H1 (cell line): ENCODE measurements around the gene RBM24. TPM values are rescaled to one million over a fixed set of nuclear protein-coding genes. Genes with fewer than 3 reads are reported as not detected.

Source experiments
- CTCF ChIA-PET: fragments of 300-600 bp; sonication (Branson Sonifier 250); formaldehyde crosslinking; loops from one replicate; lab custom pipeline; 2021; ENCODE audit not compliant: partially characterized antibody; lab: Charles Lee
- POLR2A ChIA-PET: fragments of 300-600 bp; sonication (Branson Sonifier 250); formaldehyde crosslinking; loops from one replicate; lab custom pipeline; 2021; ENCODE audit warnings: inconsistent platforms; ENCODE audit not compliant: partially characterized antibody; lab: Charles Lee
- DNase-seq, 2 experiments: peaks; one replicate each; pipeline versions ENCODE4 v3.0.0 to v3.0.0-alpha.2; 2010 to 2022; ENCODE audit warnings: low spot score in 2 of 2, low read depth in 1 of 2, mixed read lengths in 1 of 2
- FAIRE-seq: peaks from 2 replicates; lab custom pipeline; 2011; peaks lifted over from hg19 to GRCh38; lab: Jason Lieb, UNC
- H2AFZ ChIP-seq: 2 replicates; pipeline ENCODE4 v1.8.1; 2012; ENCODE audit warnings: low read length, inconsistent platforms
- H2AK5ac ChIP-seq: 2 replicates; pipeline ENCODE4 v1.6.1; 2013; ENCODE audit warnings: low read depth, low read length
- H2BK120ac ChIP-seq: replicated peaks from 2 replicates; pipeline ENCODE3; 2013; ENCODE audit warnings: low read depth, low read length, inconsistent platforms
- H2BK12ac ChIP-seq: 2 replicates; pipeline ENCODE4 v1.6.1; 2013; ENCODE audit warnings: low read depth, low read length
- H2BK15ac ChIP-seq: 2 replicates; pipeline ENCODE4 v1.6.1; 2013; ENCODE audit warnings: low read length
- H2BK20ac ChIP-seq: 2 replicates; pipeline ENCODE4 v1.6.1; 2013; ENCODE audit warnings: low read length
- H2BK5ac ChIP-seq: 2 replicates; pipeline ENCODE4 v1.6.1; 2013; ENCODE audit warnings: low read depth, low read length
- H3K14ac ChIP-seq: 2 replicates; pipeline ENCODE4 v1.6.1; 2013; ENCODE audit warnings: inconsistent platforms; ENCODE audit not compliant: insufficient read length
- H3K18ac ChIP-seq: 2 replicates; pipeline ENCODE4 v1.6.1; 2013; ENCODE audit warnings: low read length; ENCODE audit errors: extremely low read depth
- H3K23ac ChIP-seq: 2 replicates; pipeline ENCODE4 v1.6.1; 2013; ENCODE audit warnings: inconsistent platforms; ENCODE audit not compliant: insufficient read length
- H3K23me2 ChIP-seq: 2 replicates; pipeline ENCODE4 v1.6.1; 2013; ENCODE audit warnings: low read depth, low read length
- H3K27ac ChIP-seq: 2 replicates; pipeline ENCODE4 v1.6.1; 2011; ENCODE audit warnings: low read depth, low read length, inconsistent platforms
- H3K27me3 ChIP-seq, 4 experiments: replicated peaks in 1 of 4; 1 replicate in 1 of 4; 2 replicates in 3 of 4; pipeline versions ENCODE4 v1.6.1 to v1.8.1; 2011 to 2013; ENCODE audit warnings: low read length in 3 of 4, mild to moderate bottlenecking in 3 of 4, inconsistent platforms in 2 of 4, mixed read lengths in 2 of 4, moderate library complexity in 1 of 4; ENCODE audit not compliant: control insufficient read depth in 3 of 4, insufficient read depth in 3 of 4; ENCODE audit errors: extremely low read depth in 1 of 4
- H3K36me3 ChIP-seq, 4 experiments: 2 replicates each; pipeline versions ENCODE4 v1.6.1 to v1.8.1; 2011 to 2013; ENCODE audit warnings: mild to moderate bottlenecking in 4 of 4, low read length in 3 of 4, moderate library complexity in 2 of 4, control low read depth in 1 of 4, inconsistent platforms in 1 of 4; ENCODE audit not compliant: insufficient read depth in 4 of 4, control insufficient read depth in 2 of 4
- H3K4ac ChIP-seq: replicated peaks from 2 replicates; pipeline ENCODE3; 2013; ENCODE audit warnings: low read length, low read depth, mixed read lengths, inconsistent platforms; ENCODE audit not compliant: insufficient read length
- H3K4me1 ChIP-seq, 4 experiments: replicated peaks in 1 of 4; 1 replicate in 1 of 4; 2 replicates in 3 of 4; pipeline versions ENCODE4 v1.6.1 to v1.8.1; 2011 to 2013; ENCODE audit warnings: low read length in 3 of 4, inconsistent platforms in 2 of 4, mixed read lengths in 1 of 4; ENCODE audit not compliant: insufficient read depth in 4 of 4, control insufficient read depth in 3 of 4
- H3K4me2 ChIP-seq, 2 experiments: 2 replicates each; pipeline versions ENCODE4 v1.6.1 to v1.8.1; 2011 to 2013; ENCODE audit warnings: low read depth in 2 of 2, low read length in 2 of 2, control low read depth in 1 of 2, inconsistent platforms in 1 of 2, mild to moderate bottlenecking in 1 of 2; ENCODE audit not compliant: insufficient read depth in 1 of 2
- H3K4me3 ChIP-seq, 4 experiments: fragments of 200-600, 300-600 bp in 1 of 4; sonication (generic), shearing (Covaris generic), sonication (Bioruptor Twin) in 1 of 4; 2 replicates each; pipeline versions ENCODE4 v1.5.1 to v1.8.1; 2011 to 2016; ENCODE audit warnings: low read length in 4 of 4, low read depth in 3 of 4, control low read depth in 2 of 4, inconsistent platforms in 2 of 4, mild to moderate bottlenecking in 2 of 4, mixed read lengths in 1 of 4, moderate library complexity in 1 of 4; ENCODE audit not compliant: insufficient read depth in 2 of 4; ENCODE audit errors: extremely low read depth in 1 of 4
- H3K56ac ChIP-seq: replicated peaks from 2 replicates; pipeline ENCODE3; 2013; ENCODE audit warnings: low read depth, mild to moderate bottlenecking, mixed read lengths, low read length, inconsistent platforms; ENCODE audit not compliant: insufficient read length
- H3K79me1 ChIP-seq: 2 replicates; pipeline ENCODE4 v1.6.1; 2013; ENCODE audit warnings: low read depth, low read length, control low read depth
- H3K79me2 ChIP-seq, 2 experiments: 2 replicates each; pipeline versions ENCODE4 v1.6.1 to v1.8.1; 2012 to 2013; ENCODE audit warnings: low read length in 2 of 2, mild to moderate bottlenecking in 2 of 2, inconsistent platforms in 1 of 2; ENCODE audit not compliant: insufficient read depth in 2 of 2, control insufficient read depth in 1 of 2
- H3K9ac ChIP-seq, 4 experiments: replicated peaks in 1 of 4; 1 replicate in 1 of 4; 2 replicates in 3 of 4; pipeline versions ENCODE4 v1.6.1 to v1.8.1; 2011 to 2013; ENCODE audit warnings: low read depth in 3 of 4, low read length in 3 of 4, control low read depth in 2 of 4, mild to moderate bottlenecking in 2 of 4, moderate library complexity in 2 of 4, inconsistent platforms in 1 of 4; ENCODE audit errors: extremely low read depth in 1 of 4
- H3K9me3 ChIP-seq, 2 experiments: 2 replicates each; pipeline versions ENCODE4 v1.6.1 to v1.8.1; 2012 to 2013; ENCODE audit warnings: mild to moderate bottlenecking in 2 of 2, moderate library complexity in 2 of 2, control low read depth in 1 of 2, inconsistent platforms in 1 of 2, low read depth in 1 of 2, low read length in 1 of 2, mixed read lengths in 1 of 2; ENCODE audit not compliant: insufficient read depth in 2 of 2
- H4K20me1 ChIP-seq, 2 experiments: replicated peaks in 1 of 2; 2 replicates each; pipeline versions ENCODE3 to v1.8.1; 2011 to 2013; ENCODE audit warnings: inconsistent platforms in 2 of 2, low read length in 2 of 2, mild to moderate bottlenecking in 1 of 2; ENCODE audit not compliant: insufficient read depth in 2 of 2, control insufficient read depth in 1 of 2
- H4K5ac ChIP-seq: 2 replicates; pipeline ENCODE4 v1.6.1; 2013; ENCODE audit warnings: low read length, low read depth, mixed read lengths, inconsistent platforms; ENCODE audit not compliant: insufficient read length
- H4K8ac ChIP-seq: 2 replicates; pipeline ENCODE4 v1.8.0; 2013; ENCODE audit warnings: mild to moderate bottlenecking, moderate library complexity, low read length, inconsistent platforms; ENCODE audit not compliant: insufficient read depth; ENCODE audit errors: extremely low read depth
- H4K91ac ChIP-seq: replicated peaks from 2 replicates; pipeline ENCODE3; 2013; ENCODE audit warnings: low read length, mixed read lengths, inconsistent platforms; ENCODE audit not compliant: insufficient read length
- NRF1 ChIP-seq: IDR thresholded peaks from 2 replicates; pipeline ENCODE4 v1.6.1; 2011; ENCODE audit warnings: mild to moderate bottlenecking, low read depth, low read length, improper control_type of control experiment
- SIRT6 ChIP-seq: IDR thresholded peaks from one replicate; pipeline ENCODE4 v1.7.1; 2012; ENCODE audit warnings: low read length, inconsistent platforms
- WGBS, 2 experiments: shearing (Covaris generic) in 1 of 2; methylation state at CpG; one replicate each; pipeline versions ENCODE4 v1.1.6 to v1.1.7; 2013 to 2015; ENCODE audit warnings: low lambda C conversion rate in 2 of 2, mixed read lengths in 2 of 2, inconsistent platforms in 1 of 2, low coverage in 1 of 2, missing lambda C conversion rate in 1 of 2; ENCODE audit not compliant: insufficient replicate concordance in 2 of 2, insufficient coverage in 1 of 2, insufficient read length in 1 of 2; ENCODE audit errors: extremely low coverage in 1 of 2, missing lambda C conversion rate in 1 of 2; 5-methylcytosine and 5-hydroxymethylcytosine counted together
- polyA plus RNA-seq, 7 experiments: library from polyadenylated mRNA; depleted of rRNA in 3 of 7; stranded (reverse) in 5 of 7; unstranded in 2 of 7; fragments of >200 nt in 5 of 7; fragments of 200-250 nt in 2 of 7; gene quantifications; 1 replicate in 5 of 7; 2 replicates in 1 of 7; 4 replicates in 1 of 7; pipeline versions ENCODE4 v1.2.1 to v1.2.3, GENCODE V29; 2011 to 2013; ENCODE audit warnings: missing spikeins in 2 of 7, mixed read lengths in 2 of 7
- total RNA-seq: library from RNA; stranded (reverse); fragmentation: NEBNext Ultra II Directional; extraction: Animal tissue kit (Norgen Biotek cat#: 25700); gene quantifications from 2 replicates; pipeline ENCODE4 v1.2.1, GENCODE V29; 2021

The RBM24 gene
- total and polyA plus RNA-seq, 2 of the 8 experiments (the other 6 are each of a cell fraction or from before 2014, with no cell fraction given): 0.52 to 2.6 TPM

DNA sequence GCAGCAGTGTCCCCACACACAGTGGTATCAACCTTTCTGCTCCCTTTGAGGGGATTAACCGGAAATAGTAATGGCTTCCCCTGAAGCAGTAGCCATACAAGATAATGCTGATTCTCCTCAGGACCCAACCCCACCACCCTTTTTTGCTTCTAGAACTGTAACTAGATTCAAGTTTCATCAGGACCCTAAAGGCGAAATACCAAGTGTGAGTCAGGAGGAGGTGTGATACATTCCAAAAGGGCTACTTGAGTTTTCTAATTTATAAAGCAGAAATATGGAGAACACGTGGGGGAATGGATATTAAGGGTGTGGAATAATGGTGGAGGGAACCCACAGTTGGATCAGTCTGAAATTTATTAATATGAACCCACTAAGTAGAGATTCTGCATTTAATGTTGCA is 60.7 kb downstream of the RBM24 start:
- POLR2A ChIA-PET: no interaction called here
- no peak for FAIRE-seq

More for the DNA sequence above, 60.7 kb downstream of the RBM24 start:
- WGBS, 2 experiments: 96% methylated on average over 3 of the region's 3 CpGs; no CpG with 5 or more reads in 1 of the 2 experiments
- no peak overlapping the region for H2BK5ac ChIP-seq
- H3K9ac ChIP-seq: no peak overlapping the region
- H3K79me1 ChIP-seq: no peaks in the 10 kb centered on the region
- TF ChIP-seq SIRT6 (no peak), NRF1 (no peak)
- H3K14ac ChIP-seq: no peak overlapping the region
- H3K23ac ChIP-seq: no peak overlapping the region
- H2AK5ac ChIP-seq: no peak overlapping the region
- H3K18ac ChIP-seq: no peak overlapping the region
- no peak overlapping the region for H4K91ac ChIP-seq
- H3K36me3 ChIP-seq: no peaks in the 10 kb centered on the region
- no peak overlapping the region for H4K5ac ChIP-seq
- no peak overlapping the region for H3K56ac ChIP-seq
- H2BK12ac ChIP-seq: no peak overlapping the region
- H3K79me2 ChIP-seq: no peaks in the 10 kb centered on the region
- CTCF ChIA-PET: no interaction called here
- no peak overlapping the region for H2BK120ac ChIP-seq
- no peak for DNase-seq
- H2BK20ac ChIP-seq: no peak overlapping the region
- no peak overlapping the region for H2BK15ac ChIP-seq
- H3K27me3 ChIP-seq: no peaks in the 10 kb centered on the region
- H3K23me2 ChIP-seq: no peaks in the 10 kb centered on the region
- no peaks in the 10 kb centered on the region for H4K20me1 ChIP-seq
- peaks cover 0 to 2% of the 10 kb centered on the region in 2 experiments; a peak in 1 of 4 replicates for H3K9me3 ChIP-seq
- no peak overlapping the region for H2AFZ ChIP-seq
- no peak overlapping the region for H4K8ac ChIP-seq
- no peak overlapping the region for H3K4me2 ChIP-seq
- H3K4me3 ChIP-seq: no peak overlapping the region
- no peak overlapping the region for H3K4ac ChIP-seq
- H3K27ac ChIP-seq: no peak overlapping the region
- no peaks in the 10 kb centered on the region for H3K4me1 ChIP-seq
